Stromal cell of bone marrow (primary cell): Measurements from ENCODE around the gene NEUROG1.
A peak's percentile ranks its signal among the peaks of the same experiment; 100 is the strongest.

Experiments used
- DNase-seq: peaks from one replicate; pipeline ENCODE4 v3.0.0-alpha.2; 2012; ENCODE audit warnings: low read depth

The NEUROG1 gene

DNA sequence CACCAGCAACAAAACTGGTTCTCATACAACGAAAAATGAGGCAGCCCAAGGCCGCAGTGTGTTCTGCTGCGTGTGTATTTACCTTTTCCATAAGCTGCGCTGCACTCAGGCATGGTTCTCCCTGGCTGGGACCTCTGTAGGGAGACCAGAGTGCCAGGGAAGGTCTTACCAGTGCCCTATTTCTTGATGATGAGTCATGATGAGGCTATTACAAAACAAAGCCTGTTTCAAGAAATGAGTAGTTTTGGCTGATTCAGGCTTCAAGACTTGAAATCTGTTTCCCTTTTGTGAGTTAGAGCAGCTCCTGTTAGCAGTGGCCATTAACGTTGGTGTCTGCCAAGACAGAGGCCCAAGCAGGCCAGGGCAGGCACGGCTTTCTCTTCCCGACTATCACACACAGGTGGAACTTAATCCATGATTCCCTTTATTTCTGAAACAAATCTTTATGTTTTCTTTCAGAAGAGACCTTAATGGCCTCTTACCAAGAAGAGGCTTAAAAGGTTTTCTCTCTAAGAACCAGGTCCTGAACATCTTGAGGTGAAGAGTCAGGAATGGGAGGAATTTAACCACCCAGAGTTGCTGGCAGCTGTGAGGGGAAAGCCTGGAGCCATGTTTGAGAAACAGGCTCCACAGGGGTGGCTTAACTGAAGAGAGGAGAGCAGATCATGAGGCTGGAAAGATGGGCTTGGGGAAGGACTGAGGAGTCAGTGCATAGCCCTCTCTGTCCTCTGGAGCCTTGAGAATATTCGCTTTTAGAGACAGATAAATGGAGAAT lies 42.2 kb downstream of the NEUROG1 start:
- peak; percentile 93 for DNase-seq

DNA sequence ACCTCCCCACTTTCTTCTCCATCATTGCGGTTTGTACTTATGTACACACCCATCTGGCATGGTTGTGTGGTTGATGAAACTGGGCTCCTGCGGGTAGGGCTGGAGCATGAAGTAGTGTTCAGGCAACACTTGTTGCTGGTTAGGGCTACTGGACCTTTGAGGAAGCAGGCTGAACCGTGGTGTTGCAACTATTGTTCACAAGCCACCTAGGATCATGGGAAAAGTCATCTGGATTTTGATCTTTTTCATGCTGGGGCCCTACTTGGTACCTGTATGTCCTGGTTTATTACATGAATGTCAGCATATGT lies 43.5 kb downstream of the NEUROG1 start:
- DNase-seq = no peak

DNA sequence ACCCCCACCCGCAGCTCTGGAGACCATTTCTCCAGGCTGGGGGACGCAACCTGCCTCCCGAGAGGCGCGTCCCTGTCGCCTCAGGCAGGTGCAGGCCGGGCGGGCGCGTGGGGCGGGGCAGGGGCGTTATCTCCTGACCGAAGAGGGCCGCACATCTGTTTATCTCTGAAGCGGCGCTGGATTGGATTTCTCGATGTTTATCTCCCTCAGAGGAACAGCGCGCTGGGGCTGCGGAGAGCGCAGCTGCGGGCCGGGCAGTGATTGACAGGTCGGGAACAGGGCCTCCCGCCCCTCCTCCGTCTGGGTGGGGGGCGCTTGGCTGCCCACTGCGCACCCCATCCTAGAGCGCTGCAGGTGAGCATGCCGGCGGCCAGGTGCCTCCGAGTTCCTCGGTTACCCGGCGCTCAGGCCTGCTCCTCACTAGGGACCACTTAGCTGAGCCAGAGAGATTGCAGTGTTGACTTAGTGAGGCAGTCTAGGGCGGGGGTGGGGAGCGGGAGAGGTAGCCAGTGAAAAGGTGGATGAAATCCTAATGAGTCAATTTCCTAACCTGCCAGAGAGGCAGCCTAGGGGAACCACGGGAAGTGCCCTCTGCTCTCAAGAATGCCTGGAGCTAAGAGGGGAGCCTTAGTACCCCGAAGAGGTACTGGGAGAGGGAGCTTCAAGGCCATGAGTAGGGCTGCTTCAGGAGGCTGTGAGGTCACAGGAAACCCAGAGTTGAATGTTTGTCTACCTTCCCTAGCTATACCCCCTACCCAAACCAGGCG lies 44.0 kb downstream of the NEUROG1 start:
- DNase-seq = no peak

DNA sequence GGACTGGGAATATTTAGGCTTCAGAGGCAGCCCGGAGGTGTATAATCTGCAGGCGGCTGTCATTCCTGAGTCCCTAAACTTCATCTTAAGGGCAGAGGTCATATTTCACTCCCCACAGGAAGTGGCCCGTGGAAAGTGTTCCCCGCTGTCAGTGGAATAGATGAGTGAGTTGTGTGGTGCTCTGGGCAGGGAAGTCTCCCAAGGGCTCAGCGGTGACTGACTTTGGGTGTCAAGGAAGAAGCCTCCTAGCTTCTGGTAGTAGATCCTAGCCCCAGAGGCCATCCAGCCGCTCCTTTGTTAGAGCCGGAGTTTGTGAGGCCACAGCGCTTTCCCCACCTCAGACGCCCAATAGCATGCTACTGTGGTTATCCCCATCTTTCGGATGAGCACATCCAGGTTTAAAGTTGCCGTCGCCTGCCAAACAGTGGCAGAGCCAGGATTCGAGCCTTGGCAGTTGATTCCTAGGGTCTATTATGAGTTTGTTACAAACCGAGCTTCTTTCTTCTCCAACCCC lies 44.7 kb downstream of the NEUROG1 start:
- no peak for DNase-seq

DNA sequence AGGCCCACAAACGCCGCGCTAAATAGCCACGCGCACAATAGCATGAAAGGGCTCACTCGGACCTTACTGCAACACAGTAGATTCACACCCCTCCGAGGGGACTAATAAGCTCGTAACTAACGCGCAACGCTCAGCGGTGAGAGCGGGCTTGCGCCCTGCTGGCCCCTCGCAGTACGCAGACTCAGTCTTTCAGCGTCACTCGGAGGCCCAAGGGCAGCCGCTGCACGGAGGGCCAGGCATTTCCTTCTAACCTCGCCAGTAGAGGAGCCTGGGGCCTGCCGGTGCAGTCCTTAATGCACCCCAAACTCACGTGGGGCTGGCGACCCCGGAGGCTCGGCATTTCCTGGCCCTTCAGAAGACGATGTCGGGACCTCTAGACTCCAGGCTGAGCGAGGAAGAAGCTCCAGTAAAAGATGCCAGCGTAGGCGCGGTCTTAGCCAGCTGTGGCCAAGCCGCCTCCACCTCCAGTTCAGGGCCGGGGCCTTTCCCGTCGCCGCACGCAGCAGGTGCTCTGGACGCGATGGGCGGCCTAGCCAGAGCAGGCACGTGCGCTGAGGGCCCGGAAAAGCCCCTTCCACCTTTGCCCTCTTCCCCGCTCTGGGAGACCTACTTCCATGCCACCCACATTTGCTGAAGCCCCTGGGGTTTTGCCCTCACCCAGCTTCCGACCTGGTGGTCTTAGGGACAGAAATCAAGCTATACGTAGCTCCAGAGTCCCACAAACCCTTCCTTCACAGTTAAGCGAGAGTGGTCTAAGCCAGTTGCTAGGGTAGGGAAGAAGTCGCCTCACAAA lies 45.3 kb downstream of the NEUROG1 start:
- no peak for DNase-seq

DNA sequence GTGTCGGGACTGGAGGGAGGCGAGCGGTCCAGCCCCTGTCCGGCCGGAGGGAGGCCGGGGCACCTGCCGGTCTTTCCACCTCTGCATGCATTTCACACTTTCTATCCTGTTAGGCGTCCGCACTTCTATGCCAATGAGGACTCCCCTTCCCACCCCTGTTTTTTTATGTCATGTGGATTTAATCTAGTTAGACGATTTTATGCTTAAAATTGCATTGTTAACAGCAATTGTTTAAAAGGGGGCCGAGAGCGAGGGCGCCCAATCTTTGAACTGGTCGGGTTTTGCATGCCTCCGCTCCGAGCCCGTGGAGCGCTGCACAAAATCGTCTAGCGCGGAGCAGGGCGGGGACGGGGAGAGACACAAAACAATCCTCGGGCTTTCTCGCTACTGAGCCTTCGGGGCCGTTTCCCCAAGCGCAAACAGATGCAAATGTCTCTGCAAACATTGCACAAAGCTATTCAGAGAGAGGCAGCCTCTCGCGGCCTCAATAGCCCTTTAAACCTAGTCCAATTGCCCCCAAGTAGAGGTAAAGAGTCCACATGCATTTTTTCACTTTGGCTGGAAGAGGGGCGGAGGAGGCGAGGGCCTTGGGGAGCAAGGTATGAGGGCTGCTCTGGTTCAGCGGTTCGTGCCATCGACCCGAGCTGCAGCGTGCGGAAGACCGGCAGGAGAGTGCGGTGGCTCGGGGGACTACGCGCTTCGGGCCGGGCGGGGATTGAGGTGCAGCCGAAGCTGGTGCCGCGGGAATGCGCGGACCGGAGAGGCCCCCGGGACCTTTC lies 46.1 kb downstream of the NEUROG1 start:
- no peak for DNase-seq

DNA sequence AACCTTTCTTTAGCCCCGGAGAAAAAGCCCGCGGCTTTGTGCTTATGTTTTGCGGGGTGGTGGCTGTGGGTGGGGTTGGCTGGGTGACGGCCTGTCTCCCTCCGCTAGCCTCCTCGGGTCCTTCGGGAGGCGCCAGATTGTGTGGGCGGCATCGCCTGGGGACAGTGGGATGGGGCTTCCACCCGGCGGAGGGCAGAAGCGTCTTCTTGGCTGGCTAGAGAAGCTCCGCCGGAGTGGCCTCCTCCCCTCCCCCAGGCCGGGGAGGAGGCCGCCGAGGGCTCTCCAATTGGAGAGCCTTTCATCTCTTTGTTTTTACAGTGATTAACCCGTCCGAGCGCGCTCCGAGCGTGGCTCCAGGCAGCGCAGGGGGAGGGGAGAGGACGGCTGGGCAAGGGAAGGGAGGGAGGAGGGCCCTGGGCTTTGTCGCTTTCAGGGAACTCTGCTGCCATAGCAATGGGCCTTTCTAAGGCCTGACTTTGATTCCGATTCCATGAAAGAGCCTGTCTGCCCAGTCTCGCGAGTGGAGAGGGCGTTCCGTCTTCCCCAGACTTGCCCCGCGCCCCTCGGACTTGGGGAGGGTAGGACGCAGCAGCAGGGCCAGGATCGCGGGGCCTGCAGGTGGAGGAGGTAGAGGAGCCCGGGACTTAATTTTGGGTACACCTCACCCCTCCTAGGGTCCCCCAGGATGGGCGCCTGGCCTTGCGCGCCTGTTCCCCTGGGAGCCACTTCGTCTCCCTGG lies 46.9 kb downstream of the NEUROG1 start:
- peak; percentile 73 for DNase-seq

DNA sequence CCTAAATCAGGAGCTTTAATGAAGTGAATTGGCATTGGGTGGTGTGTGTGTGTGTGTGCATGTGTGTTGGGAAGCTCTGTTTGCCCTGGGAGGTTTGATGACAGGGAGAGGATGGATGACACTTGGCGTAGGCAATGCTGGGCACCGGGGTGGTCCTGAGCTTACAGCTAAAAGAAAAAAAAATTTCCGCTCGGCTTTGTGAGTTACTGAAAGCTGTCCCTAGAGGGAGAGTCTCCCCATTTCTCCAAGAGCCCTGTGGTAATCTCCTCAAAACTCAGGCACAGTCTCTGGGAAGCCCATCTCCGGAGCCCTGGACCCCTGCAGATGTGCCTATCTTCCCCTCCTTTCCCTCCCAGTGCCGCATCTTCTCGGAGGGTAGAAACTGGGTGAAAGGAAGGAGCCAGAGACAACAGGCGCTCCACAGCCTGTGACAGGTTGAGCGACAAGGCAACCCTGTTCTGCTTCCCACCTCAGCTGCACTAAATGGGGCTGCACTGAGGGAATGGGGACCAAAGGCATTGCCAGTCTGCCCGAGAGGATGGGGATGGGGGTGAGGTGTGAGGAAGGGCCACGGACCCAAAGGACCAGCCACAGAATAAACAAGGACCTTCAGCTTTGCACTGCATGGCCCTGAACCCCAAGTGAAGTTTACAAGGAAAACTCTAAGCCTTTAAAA lies 47.8 kb downstream of the NEUROG1 start:
- no peak for DNase-seq

DNA sequence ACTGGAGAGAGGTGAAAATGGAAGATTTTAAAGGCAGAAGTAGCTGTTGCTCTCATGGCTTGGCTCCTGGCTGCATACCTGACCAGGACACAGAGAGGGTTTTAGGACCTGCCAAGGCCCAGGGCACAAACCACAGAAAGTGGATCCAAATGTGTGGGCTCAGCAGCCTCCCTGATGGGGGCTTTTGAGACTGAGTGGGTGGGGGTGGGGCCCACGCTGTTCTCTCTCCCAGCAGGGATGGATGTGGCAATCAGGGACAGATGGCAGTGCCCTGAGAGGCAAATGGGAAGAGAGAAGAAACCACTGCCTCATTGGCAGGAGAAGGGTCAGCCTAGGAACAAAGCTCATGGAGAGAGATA lies 48.7 kb downstream of the NEUROG1 start:
- no peak for DNase-seq

DNA sequence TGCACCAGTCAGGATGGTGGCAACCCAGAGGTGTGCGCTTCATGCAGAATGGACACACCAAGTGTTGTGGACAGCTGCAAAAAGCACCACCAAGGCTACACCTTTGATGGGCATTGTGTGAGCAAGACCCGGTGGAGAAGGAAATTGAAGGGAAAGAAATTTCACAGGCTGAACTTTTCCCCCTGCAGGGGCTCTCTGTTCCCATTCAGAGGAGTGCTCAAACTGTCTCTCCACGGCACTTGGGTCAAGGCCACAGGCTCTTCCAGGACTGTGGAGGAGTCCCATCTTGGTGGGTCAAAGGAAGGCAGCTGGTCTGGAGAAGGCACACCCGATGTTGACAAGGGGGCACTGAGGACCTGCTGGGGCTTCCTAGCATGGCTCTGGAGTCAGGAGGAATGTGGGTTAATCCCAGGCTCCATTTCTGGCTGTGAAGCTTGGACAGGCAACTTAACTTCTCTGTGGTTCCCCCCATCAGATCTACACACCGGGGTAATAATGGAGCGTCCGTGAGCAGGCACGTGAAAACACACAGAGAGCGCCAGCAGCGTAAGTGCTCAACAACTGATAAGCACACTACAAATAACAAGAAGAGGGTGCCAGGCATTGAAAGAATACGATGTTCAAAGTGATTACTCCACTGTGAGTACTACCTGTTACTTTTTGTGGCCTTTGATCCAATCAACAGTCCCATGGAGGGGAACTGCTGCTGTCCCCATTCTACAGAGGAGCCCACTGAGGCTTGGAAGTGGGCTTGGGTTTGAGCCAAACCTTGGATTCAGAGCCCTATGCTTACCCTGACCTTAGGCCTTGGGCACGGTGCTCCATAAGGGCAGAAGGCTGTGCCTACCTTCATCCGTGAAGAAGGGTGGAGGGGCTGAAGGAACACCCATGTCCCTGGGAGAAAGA lies 49.4 kb downstream of the NEUROG1 start:
- DNase-seq = no peak

DNA sequence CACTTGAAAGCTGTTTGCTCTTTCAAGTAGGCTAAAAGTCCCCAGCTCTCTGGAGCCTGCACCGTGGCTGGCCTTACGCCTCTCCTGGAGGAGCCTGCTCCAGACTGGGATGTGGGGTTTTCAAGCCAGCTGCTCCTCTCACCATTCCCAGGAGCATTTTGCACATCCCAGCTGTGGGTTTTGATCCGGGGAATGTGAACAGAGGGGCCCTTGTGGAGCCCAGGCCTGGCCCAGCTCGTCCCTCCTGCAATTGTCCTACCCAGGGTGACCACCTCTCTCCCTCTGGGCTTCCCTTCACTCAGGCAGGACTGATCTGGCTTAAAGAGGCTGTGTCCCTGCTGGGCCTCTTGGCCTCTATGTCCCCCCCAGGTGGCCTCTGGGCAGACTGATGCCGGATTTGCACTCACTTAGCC lies 51.1 kb downstream of the NEUROG1 start:
- DNase-seq = no peak
